GM13976 (cell line): ENCODE data around the gene SOWAHA.
A peak's percentile ranks its signal among the peaks of the same experiment; 100 is the strongest.

Source experiments
- DNase-seq: peaks from one replicate; pipeline ENCODE4 v3.0.0; 2012; ENCODE audit warnings: low spot score
- in situ Hi-C: fragments of 300-500 bp; cut with MboI; formaldehyde crosslinking; loops from one replicate; pipeline ENCODE4 v1.12.0; 2022; ENCODE audit warnings: low sequenced_read_pairs, mixed read lengths, inconsistent platforms; ENCODE audit not compliant: unreplicated experiment
- TF ChIP-seq, protein P1 (sequence below): IDR thresholded peaks from 2 replicates; pipeline ENCODE4 v1.5.1; 2012; ENCODE audit warnings: borderline replicate concordance, mild to moderate bottlenecking; ENCODE audit not compliant: insufficient read depth; ENCODE audit errors: extremely low read depth, missing control alignments, control extremely low read depth

SOWAHA gene

DNA sequence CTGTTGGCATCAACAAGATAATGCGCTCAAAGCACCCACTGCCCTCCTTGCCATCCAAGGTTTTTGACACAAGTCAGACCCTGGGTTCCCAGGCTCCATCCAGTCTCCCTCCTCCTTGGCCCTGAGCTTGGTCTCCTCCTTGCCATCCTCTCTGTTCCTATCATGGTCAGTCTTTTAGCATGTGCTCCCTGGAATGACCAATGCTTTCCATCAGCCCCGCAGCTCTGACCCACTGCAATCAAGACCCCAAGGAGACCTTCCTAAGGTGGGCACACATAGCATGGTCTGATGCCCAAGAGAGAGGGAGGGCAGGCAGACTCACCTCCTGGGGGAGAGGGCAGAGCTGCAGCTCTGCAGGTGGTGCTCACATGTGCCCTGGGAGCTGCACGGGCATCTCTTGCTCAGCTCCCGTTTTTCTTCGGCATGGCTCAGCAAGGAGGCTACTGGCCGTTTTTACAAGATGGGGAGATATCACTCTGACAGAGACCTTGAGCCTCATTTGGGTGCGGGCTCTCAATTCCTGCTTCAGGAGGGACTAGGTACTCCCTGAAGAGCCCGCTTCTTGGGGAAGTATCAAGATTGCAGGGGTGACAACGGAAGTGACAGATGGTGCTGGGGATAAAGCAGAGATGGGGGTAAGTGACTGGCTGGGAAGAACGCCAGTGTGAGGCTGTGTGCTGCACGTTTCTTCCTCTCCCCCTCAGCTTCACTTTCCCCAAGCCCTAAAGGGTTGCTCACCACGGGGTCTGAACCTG lies 39.3 kb upstream of the SOWAHA start:
- no peak for DNase-seq
- TF ChIP-seq, protein P1, sequence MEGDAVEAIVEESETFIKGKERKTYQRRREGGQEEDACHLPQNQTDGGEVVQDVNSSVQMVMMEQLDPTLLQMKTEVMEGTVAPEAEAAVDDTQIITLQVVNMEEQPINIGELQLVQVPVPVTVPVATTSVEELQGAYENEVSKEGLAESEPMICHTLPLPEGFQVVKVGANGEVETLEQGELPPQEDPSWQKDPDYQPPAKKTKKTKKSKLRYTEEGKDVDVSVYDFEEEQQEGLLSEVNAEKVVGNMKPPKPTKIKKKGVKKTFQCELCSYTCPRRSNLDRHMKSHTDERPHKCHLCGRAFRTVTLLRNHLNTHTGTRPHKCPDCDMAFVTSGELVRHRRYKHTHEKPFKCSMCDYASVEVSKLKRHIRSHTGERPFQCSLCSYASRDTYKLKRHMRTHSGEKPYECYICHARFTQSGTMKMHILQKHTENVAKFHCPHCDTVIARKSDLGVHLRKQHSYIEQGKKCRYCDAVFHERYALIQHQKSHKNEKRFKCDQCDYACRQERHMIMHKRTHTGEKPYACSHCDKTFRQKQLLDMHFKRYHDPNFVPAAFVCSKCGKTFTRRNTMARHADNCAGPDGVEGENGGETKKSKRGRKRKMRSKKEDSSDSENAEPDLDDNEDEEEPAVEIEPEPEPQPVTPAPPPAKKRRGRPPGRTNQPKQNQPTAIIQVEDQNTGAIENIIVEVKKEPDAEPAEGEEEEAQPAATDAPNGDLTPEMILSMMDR, result no peak
- in situ Hi-C loops, result no loop called here

DNA sequence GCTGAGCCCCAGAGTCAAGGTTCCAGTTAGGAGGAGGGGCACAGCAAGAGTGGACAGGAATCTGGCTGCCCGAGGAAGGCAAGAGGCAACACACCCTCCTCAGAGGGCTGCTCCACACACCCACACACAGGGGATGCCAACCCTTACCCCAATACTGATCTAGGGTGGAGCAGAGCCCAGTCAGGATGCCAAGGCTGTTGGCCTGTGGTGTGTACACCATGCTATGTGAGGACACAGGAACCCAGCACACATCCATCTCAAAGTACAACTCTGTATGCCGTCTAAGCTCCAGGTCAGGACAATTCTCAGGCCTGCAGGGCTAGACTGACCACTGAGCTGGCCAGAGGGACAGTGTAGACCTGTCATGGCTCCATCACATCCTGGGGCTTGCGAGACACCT lies 38.7 kb upstream of the SOWAHA start:
- TF ChIP-seq, protein P1, result no peak
- in situ Hi-C loops, result no loop called here
- no peak for DNase-seq

DNA sequence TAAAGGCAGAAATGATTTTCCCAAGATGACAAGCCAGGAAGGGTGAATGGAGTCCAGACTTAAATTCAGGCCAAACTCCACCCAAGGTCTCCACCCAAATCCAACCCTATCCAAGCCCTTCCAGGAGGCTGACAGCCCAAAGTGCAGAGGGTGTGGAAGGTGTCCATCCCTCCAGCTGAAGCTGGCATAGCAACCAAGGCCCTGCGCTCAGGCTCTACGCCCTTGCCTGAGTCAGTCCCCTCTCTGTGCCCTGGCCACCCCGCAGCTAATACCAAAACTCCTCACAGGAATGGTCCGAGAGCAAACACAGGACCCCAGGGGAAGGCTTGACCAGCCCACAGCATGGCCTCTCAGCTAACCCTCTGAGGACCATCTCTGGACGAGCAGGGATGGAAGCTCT lies 38.2 kb upstream of the SOWAHA start:
- in situ Hi-C loops, result no loop called here
- TF ChIP-seq, protein P1, result no peak
- DNase-seq, result no peak

DNA sequence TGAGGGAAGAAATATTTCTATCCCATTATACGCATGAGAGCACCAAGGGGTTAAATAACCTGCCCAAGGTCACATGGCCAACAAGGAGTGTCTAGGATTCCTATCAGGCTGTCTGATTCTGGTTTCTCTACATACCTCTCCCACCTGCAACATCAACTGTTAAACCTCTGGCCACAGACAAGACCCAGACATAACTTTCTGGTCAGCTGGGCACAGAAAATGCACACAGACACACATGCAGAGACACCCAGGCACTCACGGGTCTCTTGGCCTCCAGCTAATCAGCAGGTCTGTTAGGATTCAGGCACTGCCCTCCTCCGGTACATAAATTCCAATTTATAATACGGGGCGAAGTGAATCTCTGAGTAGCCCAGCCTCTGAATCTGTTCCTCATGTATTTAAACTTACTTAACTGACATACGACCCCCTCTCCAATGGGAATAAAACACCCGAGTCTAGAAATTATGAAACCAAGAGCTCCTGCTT lies 37.6 kb upstream of the SOWAHA start:
- in situ Hi-C loops, result no loop called here
- TF ChIP-seq, protein P1, result no peak
- no peak for DNase-seq

DNA sequence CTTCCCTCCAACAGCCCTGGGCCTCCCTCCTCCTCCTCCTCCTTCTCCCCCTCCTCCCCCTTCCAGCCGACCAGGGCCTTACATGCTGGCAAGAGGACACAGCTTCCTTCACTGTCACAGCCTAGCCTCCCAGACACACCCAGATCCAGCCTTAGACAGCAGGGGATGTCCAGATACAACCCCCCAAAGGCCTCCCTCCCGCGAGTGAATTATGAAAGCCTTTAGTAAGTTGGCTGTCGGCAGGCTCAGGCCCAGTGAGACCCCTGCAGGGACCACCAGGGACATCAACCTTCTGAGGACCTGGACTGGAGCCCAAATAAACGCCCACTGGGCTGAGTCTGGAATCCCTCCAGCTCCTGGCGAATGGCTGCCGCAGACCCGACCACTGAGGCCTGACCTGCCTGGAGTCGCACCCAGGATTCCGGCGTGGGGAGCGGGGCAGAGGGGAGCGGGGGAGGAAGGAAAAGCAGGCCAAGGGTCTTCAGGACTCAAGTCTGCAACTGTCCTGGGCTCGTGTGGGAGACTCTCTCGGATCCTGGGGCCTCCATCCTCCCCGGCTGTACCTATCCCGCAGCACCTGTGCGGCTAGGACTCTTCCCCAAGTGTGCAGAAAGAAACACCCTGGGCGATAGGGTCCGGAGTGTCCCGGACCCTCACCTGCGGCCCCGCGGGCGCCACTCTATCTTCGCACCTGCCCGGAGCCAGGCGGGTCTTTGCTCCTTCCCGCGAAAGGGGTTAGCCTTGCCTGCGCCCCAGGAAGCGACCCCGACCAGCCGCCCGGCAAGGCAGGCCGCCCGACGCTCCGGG lies 36.8 kb upstream of the SOWAHA start:
- TF ChIP-seq, protein P1, result no peak
- in situ Hi-C loops, result no loop called here
- peak; percentile 58 for DNase-seq

DNA sequence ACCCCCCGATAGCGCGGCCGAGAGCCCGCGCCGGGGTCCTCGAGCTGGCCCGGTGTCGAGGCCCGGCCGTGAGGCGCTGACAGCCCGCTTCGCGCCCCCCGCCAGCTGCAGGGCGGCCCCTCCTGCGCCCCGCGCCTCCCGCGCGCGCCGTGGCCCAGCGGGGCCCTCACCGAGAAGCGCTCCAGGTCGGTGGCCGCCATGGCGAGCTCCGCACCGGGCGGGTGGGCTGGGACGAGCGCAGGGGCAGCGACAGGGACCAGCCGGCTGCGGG lies 36.2 kb upstream of the SOWAHA start:
- in situ Hi-C loops, result no loop called here
- no peak for DNase-seq
- TF ChIP-seq, protein P1, result no peak
